Common myeloid progenitor, CD34-positive (primary cell): Measurements from ENCODE around the gene AGMO.

Experiments
- CTCF ChIA-PET: fragments of 350-600 bp; sonication (Branson Sonifier 250); formaldehyde crosslinking; loops from one replicate; lab custom pipeline; 2021; ENCODE audit warnings: antibody characterized with exemption; lab: Charles Lee
- POLR2A ChIA-PET: fragments of 350-600 bp; sonication (Branson Sonifier 250); formaldehyde crosslinking; loops from one replicate; lab custom pipeline; 2021; ENCODE audit warnings: antibody characterized with exemption; lab: Charles Lee
- DNase-seq, 3 donors: peaks; one replicate each; pipeline versions ENCODE4 v3.0.0 to v3.0.0-alpha.2; 2013
- H3K27ac ChIP-seq, 2 experiments: 1 replicate in 1 of 2; 2 replicates in 1 of 2; pipeline ENCODE4 v1.7.0; 2013; ENCODE audit warnings: inconsistent platforms in 2 of 2, low read length in 2 of 2, mild to moderate bottlenecking in 2 of 2, low read depth in 1 of 2, moderate library complexity in 1 of 2; ENCODE audit not compliant: severe bottlenecking in 2 of 2, insufficient read depth in 1 of 2, poor library complexity in 1 of 2
- H3K27me3 ChIP-seq, 5 experiments: replicated peaks in 2 of 5; 1 replicate in 3 of 5; 2 replicates in 2 of 5; pipeline versions ENCODE4 v1.6.1 to v1.7.0; 2013; ENCODE audit warnings: low read length in 4 of 5, mild to moderate bottlenecking in 2 of 5, moderate library complexity in 2 of 5, inconsistent platforms in 1 of 5; ENCODE audit not compliant: insufficient read depth in 5 of 5, control insufficient read depth in 4 of 5
- H3K36me3 ChIP-seq, 4 experiments: 1 replicate in 2 of 4; 2 replicates in 2 of 4; pipeline versions ENCODE4 v1.6.1 to v1.7.0; 2013; ENCODE audit warnings: low read length in 3 of 4, control low read depth in 1 of 4, mild to moderate bottlenecking in 1 of 4; ENCODE audit not compliant: control insufficient read depth in 4 of 4, insufficient read depth in 4 of 4
- H3K4me1 ChIP-seq, 4 experiments: 1 replicate in 3 of 4; 2 replicates in 1 of 4; pipeline versions ENCODE4 v1.6.1 to v1.7.1; 2013; ENCODE audit warnings: low read length in 3 of 4, mild to moderate bottlenecking in 3 of 4, control low read depth in 1 of 4, inconsistent platforms in 1 of 4, moderate library complexity in 1 of 4; ENCODE audit not compliant: control insufficient read depth in 4 of 4, insufficient read depth in 4 of 4; ENCODE audit errors: control extremely low read depth in 1 of 4
- H3K4me3 ChIP-seq, 7 experiments: 1 replicate in 4 of 7; 2 replicates in 3 of 7; pipeline versions ENCODE4 v1.5.1 to v1.7.0; 2013; ENCODE audit warnings: mild to moderate bottlenecking in 7 of 7, low read length in 6 of 7, moderate library complexity in 6 of 7, inconsistent platforms in 2 of 7, low read depth in 2 of 7, control low read depth in 1 of 7; ENCODE audit not compliant: insufficient read depth in 4 of 7, control insufficient read depth in 1 of 7; ENCODE audit errors: extremely low read depth in 1 of 7
- H3K9me3 ChIP-seq, 5 experiments: 1 replicate in 4 of 5; 2 replicates in 1 of 5; pipeline versions ENCODE4 v1.6.1 to v1.7.1; 2013; ENCODE audit warnings: low read length in 4 of 5, mild to moderate bottlenecking in 2 of 5, inconsistent platforms in 1 of 5, low read depth in 1 of 5, moderate library complexity in 1 of 5; ENCODE audit not compliant: control insufficient read depth in 4 of 5, insufficient read depth in 2 of 5; ENCODE audit errors: control extremely low read depth in 1 of 5
- WGBS: methylation state at CpG from one replicate; pipeline ENCODE4 v1.1.5; 2013; ENCODE audit not compliant: insufficient coverage; 5-methylcytosine and 5-hydroxymethylcytosine counted together

Gene AGMO

GRCh38 chr7:15334536-15335263, 227.1 kb downstream of the AGMO start:
- H3K4me3 ChIP-seq: no peak overlapping the region
- H3K27ac ChIP-seq: no peak overlapping the region
- CTCF ChIA-PET: interaction anchor here (1.2 kb wide), 1 partner anchor 733 kb away, joined by 3 read pairs; no protein-coding TSS in a partner anchor
- no peak for DNase-seq
- POLR2A ChIA-PET: no interaction called here
- H3K9me3 ChIP-seq: peaks cover 0 to 2% (median 0%) of the 10 kb centered on the region in 5 experiments
- no peaks in the 10 kb centered on the region for H3K27me3 ChIP-seq
- H3K4me1 ChIP-seq: no peaks in the 10 kb centered on the region
- H3K36me3 ChIP-seq: no peaks in the 10 kb centered on the region
- 92% methylated on average over 2 of the region's 6 CpGs for WGBS

DNA sequence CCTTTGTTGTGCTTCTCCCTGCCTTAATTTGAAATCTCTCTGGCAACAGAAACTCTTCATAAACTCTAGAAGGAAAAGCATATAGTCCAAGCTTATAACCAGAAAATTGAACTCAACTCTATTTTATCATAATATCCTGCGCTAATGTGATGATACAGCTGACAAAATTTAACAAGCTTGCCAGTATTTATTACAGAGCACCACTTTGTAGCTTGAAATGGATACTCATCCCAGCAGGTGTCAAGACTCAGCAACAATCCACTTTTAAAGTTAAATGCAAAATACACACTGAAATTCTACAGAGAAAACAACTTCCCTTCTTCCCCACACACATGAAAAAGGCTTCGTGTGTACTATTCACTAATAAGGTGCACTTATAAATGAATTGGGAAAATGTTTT, 228.9 kb downstream of the AGMO start:
- WGBS: 100% methylated on average over 1 of the region's 2 CpGs
- CTCF ChIA-PET: no interaction called here
- no peaks in the 10 kb centered on the region for H3K4me1 ChIP-seq

GRCh38 chr7:15330943-15331342, 230.9 kb downstream of the AGMO start:
- DNase-seq: no peak

More for the DNA sequence above, 228.9 kb downstream of the AGMO start:
- Histone ChIP-seq H3K27me3 (no peaks in the 10 kb centered on the region), H3K27ac (no peak overlapping the region), H3K9me3 (no peaks in the 10 kb centered on the region), H3K4me3 (no peak overlapping the region), H3K36me3 (no peaks in the 10 kb centered on the region)
- DNase-seq: no peak
- POLR2A ChIA-PET: no interaction called here

GRCh38 chr7:15327001-15327400, 234.8 kb downstream of the AGMO start:
- Histone ChIP-seq H3K4me3 (no peak overlapping the region), H3K9me3 (no peaks in the 10 kb centered on the region), H3K27me3 (no peaks in the 10 kb centered on the region), H3K27ac (no peak overlapping the region), H3K4me1 (no peaks in the 10 kb centered on the region), H3K36me3 (no peaks in the 10 kb centered on the region)
- ChIA-PET CTCF (interaction anchor here (0.8 to 1.3 kb wide), 7 partner anchors 11 to 740 kb away, joined by 3 to 4 read pairs (median 3); no protein-coding TSS in a partner anchor), POLR2A (no interaction called here)
- 100% methylated on average over 1 of the region's 4 CpGs for WGBS
- no peak for DNase-seq

More at GRCh38 chr7:15330943-15331342, 230.9 kb downstream of the AGMO start:
- Histone ChIP-seq H3K9me3 (no peaks in the 10 kb centered on the region), H3K4me3 (no peak overlapping the region), H3K27ac (no peak overlapping the region), H3K36me3 (no peaks in the 10 kb centered on the region), H3K4me1 (no peaks in the 10 kb centered on the region), H3K27me3 (no peaks in the 10 kb centered on the region)
- CTCF ChIA-PET: no interaction called here
- 100% methylated on average over 1 of the region's 2 CpGs for WGBS
- POLR2A ChIA-PET: no interaction called here

DNA sequence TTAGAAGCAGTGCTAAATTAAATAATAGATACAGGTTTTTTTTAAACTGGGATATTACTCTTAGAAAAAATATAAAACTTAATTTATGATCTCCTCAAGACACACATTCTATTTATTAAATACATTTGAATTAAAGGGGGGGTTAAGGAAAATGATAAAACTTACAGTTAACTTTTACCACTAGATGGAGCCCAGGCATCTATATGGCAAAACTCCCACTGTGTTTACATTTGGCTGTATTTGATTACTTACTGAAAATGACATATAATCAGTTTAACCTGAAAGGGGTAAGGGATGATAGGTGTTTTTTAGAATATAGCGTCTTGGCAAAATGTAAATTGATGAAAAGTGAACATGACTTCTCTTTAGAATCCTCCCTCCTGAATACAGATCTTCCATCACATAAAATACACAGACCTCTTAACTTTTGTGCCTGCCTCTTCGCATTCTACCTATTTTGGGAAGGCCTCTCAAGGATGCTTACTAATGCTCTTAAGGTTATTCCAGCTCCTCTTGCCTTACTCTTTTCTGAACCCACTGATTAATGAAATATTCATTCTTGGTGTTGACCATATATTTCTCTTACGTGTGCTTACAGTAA, 235.7 kb downstream of the AGMO start:
- H3K4me3 ChIP-seq: no peak overlapping the region
- H3K9me3 ChIP-seq: no peaks in the 10 kb centered on the region
- CTCF ChIA-PET: interaction anchor here (1.0 to 1.3 kb wide), 4 partner anchors 10 to 741 kb away, joined by 3 read pairs; no protein-coding TSS in a partner anchor
- WGBS: 100% methylated on average over 1 of the region's 3 CpGs
- POLR2A ChIA-PET: no interaction called here
- no peaks in the 10 kb centered on the region for H3K27me3 ChIP-seq
- DNase-seq: peak; percentile 36 to 55 (median 43)
- H3K36me3 ChIP-seq: no peaks in the 10 kb centered on the region
- H3K4me1 ChIP-seq: no peaks in the 10 kb centered on the region
- no peak overlapping the region for H3K27ac ChIP-seq

DNA sequence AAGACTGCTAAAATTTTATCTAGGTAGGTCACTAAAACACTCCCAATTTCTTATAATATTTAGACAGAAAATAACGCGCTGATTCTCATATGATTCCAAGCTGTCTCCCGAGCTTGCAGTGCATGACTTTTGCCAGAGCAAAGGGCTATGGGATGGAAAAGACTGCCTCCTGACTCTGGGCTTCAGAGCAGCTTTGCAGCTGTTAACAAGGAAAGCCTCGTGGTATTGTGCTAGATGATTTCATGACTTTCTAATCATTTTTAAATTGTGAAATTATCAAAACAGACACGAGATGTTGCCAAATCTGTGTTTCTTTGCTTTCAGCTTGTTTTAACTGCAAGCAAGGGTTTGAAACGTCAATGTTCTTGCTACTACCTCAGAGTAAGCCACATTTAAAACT, 238.3 kb downstream of the AGMO start:
- ChIA-PET POLR2A (no interaction called here), CTCF (interaction anchor here (0.5 to 2.2 kb wide), 5 partner anchors 13 to 750 kb away, joined by 3 to 5 read pairs (median 4); no protein-coding TSS in a partner anchor)
- Histone ChIP-seq H3K27me3 (no peaks in the 10 kb centered on the region), H3K36me3 (no peaks in the 10 kb centered on the region), H3K27ac (no peak overlapping the region), H3K9me3 (no peaks in the 10 kb centered on the region), H3K4me3 (no peak overlapping the region), H3K4me1 (no peaks in the 10 kb centered on the region)
- no peak for DNase-seq
- 93% methylated on average over 6 of the region's 6 CpGs for WGBS

GRCh38 chr7:15317215-15317614, 244.6 kb downstream of the AGMO start:
- ChIA-PET POLR2A (interaction anchor here (0.6 kb wide), 1 partner anchor 17 kb away, joined by 3 read pairs; no protein-coding TSS in a partner anchor), CTCF (no interaction called here)
- Histone ChIP-seq H3K9me3 (peaks cover 0 to 2% (median 0%) of the 10 kb centered on the region in 5 experiments), H3K4me1 (peaks cover 0 to 5% (median 0%) of the 10 kb centered on the region in 4 experiments), H3K36me3 (no peaks in the 10 kb centered on the region), H3K27ac (no peak overlapping the region), H3K27me3 (no peaks in the 10 kb centered on the region), H3K4me3 (no peak overlapping the region)
- no peak for DNase-seq
- WGBS: 88% methylated on average over 1 of the region's 4 CpGs
